ENCODE measurements around the gene IFIT1.
"Not testable (repeated sequence)": the region's sequence is repeated elsewhere in the genome, so short reads cannot be mapped to it uniquely, and the experiment has no call there.

Gene IFIT1

DNA sequence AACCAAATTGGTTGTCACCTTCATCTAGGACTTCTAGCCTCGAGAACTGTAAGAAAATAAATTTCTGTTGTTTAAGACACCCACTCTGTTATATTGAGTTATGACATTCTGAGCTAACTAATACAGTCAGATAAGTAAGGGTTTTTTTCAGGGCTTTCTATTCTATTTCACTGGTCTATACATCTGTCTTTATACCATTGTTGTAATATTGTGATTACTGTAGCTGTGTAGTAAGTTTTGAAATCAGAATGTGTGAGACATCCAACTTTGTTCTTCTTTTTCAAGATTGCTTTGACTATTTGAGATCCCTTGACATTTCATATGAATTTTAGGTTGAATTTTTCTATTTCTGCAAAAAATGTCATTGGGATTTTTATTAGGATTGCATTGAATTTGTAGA lies 7.5 kb downstream of the IFIT1 start:
- no peak for DNase-seq (ENCODE audit: low spot score)

DNA sequence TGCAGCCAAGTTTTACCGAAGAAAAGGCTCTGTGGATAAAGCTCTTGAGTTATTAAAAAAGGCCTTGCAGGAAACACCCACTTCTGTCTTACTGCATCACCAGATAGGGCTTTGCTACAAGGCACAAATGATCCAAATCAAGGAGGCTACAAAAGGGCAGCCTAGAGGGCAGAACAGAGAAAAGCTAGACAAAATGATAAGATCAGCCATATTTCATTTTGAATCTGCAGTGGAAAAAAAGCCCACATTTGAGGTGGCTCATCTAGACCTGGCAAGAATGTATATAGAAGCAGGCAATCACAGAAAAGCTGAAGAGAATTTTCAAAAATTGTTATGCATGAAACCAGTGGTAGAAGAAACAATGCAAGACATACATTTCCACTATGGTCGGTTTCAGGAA lies 10.6 kb downstream of the IFIT1 start:
- DNase-seq (ENCODE audit: low spot score): no peak

DNA sequence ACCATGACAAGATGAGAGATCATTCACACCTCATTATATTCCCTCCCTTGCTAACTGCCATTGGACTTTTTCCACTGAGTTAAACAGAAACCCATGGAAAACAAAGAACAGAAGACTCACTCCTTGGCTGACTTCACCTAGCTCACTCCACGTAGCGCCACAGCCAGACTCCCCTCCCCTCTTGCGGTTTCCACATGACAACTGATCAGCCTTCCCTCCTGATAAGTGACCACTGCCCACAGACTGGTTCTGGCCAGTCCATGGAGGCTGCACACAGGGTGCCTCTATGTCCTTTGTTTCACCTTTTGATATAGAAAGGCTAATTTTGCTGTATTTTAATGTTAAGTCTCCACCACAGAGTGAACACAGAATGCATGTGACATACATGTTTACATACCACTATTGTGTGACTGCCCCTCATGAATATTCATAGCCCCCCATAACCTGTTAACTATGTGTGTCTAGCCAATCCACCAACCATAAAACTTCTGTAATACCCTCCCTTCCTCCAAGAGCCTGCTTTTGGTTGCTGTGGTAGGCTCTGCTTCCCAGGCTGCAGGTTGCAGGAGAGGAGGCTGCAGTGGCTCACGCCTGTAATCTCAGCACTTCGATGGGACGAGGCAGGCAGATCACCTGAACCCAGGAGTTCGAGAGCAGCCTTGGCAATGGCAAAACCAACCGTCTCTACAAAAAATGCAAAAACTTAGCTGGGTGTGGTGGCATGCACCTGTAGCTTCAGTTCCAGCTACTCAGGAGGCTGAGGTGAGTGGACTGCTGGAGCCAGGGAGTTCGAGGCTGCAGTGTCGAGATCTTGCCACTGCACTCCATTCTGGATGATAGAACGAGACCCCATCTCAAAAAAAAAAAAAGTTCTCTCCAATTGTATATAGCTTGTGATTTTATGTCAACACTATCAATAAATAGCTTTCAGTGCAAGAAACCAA lies 12.0 kb downstream of the IFIT1 start:
- no peak for DNase-seq (ENCODE audit: low spot score)

DNA sequence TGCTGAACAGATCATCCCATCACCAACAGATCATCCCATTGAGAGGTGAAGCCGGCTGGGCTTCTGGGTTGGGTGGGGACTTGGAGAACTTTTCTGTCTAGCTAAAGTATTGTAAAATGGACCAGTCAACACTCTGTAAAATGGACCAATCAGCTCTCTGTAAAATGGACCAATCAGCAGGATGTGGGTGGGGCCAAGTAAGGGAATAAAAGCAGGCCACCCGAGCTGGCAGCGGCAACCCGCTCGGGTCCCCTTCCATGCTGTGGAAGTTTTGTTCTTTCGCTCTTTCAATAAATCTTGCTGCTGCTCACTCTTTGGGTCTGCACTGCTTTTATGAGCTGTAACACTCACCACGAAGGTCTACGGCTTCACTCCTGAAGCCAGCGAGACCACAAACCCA lies 13.8 kb downstream of the IFIT1 start:
- not testable (repeated sequence) for DNase-seq (ENCODE audit: low spot score)

DNA sequence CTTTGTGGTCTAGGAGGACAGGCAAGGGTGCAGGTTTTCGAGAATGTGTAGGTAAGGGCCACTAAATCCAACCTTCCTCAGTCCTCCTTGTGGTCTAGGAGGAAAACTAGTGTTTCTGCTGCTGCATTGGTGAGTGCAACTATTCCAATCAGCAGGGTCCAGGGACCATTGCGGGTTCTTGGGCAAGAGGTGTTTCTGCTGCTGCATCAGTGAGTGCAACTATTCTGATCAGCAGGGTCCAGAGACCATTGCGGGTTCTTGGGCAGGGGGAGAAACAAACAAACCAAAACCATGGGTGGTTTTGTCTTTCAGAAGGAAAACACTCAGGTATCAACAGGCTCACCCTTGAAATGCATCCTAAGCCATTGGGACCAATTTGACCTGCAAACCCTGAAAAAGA lies 15.4 kb downstream of the IFIT1 start:
- DNase-seq (ENCODE audit: low spot score): not testable (repeated sequence)

DNA sequence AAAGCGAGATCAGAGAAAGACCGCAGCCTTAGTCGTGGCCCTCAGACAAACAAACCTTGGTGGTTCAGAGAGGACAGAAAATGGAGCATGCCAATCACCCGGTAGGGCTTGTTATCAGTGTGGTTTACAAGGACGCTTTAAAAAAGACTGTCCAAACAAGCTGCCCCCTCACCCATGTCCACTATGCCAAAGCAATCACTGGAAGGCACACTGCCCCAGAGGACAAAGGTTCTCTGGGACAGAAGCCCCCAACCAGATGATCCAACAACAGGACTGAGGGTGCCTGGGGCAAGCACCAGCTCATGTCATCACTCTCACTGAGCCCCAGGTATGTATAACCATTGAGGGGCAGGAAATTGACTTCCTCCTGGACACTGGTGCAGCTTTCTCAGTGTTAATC lies 16.9 kb downstream of the IFIT1 start:
- not testable (repeated sequence) for DNase-seq (ENCODE audit: low spot score)

DNA sequence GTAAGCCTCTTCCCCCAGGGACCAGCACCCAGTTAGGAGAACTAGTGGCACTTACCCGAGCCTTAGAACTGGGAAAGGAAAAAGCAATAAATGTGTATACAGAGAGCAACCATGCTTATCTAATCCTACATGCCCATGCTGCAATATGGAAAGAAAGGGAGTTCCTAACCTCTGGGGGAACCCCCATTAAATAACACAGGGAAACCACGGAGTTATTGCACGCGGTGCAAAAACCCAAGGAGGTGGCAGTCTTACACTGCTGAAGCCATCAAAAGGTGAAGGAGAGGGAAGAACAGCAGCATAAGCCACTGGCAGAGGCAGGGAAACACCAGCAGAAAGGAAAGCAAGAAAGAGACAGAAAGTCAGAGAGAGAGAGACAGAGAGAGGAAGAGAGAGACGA lies 18.1 kb downstream of the IFIT1 start:
- DNase-seq (ENCODE audit: low spot score): not testable (repeated sequence)

DNA sequence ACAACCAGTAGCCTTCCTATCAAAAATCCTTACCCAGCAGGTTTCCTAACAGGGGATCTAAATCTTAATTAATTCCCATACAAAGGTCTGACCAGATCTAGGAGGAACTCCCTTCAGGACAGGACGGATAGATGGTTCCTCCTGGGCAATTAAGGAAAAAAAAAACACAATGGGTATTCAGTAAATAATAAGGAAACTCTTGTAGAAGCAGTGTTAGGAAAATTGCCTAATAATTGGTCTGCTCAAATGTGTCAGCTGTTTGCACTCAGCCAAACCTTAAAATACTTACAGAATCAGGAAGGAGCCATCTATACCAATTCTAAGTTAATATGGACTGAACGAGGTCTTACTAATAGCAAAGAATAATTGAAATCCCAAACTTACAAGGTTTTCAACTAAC lies 18.7 kb downstream of the IFIT1 start:
- not testable (repeated sequence) for DNase-seq (ENCODE audit: low spot score)

DNA sequence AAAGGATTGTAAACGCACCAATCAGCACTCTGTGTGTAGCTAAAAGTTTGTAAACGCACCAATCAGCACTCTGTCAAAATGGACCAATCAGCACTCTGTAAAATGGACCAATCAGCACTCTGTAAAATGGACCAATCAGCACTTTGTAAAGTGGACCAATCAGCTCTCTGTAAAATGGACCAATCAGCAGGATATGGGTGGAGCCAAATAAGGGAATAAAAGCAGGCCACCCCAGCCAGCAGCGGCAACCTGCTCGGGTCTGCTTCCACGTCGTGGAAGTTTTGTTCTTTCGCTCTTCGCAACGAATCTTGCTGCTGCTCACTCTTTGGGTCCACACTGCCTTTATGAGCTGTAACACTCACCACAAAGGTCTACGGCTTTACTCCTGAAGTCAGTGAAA lies 19.9 kb downstream of the IFIT1 start:
- DNase-seq (ENCODE audit: low spot score): peak; percentile 37

DNA sequence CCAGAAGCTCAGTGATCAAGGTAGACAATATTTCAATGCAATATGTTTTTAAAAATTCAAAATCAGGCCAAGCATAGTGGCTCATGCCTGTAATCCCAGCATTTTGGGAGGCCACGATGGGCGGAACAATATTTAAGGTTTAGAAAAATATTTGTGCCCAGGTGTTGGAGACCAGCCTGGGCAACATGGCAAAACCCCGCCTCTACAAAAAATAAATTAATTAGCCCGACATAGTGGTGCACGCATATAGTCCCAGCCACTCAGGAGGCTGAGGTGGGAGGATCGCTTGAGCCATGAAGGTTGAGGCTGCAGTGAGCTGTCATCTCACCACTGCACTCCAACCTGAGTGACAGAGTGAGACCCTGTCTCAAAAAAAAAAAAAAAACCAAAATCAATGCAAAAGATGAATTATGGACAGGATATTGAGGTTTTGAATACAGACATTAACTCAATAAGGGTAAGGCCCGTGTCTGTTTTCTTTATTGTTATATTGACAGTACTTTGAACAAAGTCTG lies 21.0 kb downstream of the IFIT1 start:
- no peak for DNase-seq (ENCODE audit: low spot score)

DNA sequence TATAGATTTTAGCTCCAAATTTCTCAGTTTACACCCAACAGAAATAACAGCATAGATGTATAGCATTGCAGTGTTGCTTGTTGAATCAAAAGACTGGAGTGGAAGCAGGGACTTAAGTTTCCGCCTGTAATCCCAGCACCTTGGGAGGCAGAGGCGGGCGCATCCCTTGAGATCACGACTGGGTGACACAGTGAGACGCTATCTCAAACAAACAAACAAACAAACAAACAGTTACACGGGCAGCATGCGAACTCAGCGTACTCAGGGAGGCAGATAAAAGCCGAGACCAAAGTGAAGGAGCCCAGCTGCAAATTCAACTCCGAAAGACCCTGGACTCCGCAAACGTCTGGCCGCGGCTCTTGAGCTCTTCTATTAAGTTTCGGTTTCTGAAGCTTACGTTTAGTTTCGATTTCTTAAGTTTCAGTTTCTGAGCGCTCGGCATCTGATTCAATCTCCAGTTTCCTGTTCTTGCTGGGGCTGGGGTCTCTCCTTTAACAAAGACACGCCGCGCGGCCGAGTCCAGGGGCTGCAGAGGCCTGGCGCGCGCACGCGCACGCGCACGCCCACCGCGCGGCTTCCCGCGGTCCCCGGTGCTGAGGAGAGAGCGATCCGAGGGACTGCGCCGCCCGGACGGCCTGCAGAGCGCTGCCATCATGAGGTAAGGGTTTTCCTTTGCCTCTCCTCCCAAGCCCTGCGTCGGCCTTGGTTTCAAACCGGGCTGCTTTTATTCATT lies 21.9 kb downstream of the IFIT1 start, which contains the start of gene IFIT5:
Gene IFIT5 (plus strand): TSS at position 423 of the 733 bp plus-strand sequence. CDS start 231 bp downstream, at position 654.
- DNase-seq (ENCODE audit: low spot score): peak; percentile 68

DNA sequence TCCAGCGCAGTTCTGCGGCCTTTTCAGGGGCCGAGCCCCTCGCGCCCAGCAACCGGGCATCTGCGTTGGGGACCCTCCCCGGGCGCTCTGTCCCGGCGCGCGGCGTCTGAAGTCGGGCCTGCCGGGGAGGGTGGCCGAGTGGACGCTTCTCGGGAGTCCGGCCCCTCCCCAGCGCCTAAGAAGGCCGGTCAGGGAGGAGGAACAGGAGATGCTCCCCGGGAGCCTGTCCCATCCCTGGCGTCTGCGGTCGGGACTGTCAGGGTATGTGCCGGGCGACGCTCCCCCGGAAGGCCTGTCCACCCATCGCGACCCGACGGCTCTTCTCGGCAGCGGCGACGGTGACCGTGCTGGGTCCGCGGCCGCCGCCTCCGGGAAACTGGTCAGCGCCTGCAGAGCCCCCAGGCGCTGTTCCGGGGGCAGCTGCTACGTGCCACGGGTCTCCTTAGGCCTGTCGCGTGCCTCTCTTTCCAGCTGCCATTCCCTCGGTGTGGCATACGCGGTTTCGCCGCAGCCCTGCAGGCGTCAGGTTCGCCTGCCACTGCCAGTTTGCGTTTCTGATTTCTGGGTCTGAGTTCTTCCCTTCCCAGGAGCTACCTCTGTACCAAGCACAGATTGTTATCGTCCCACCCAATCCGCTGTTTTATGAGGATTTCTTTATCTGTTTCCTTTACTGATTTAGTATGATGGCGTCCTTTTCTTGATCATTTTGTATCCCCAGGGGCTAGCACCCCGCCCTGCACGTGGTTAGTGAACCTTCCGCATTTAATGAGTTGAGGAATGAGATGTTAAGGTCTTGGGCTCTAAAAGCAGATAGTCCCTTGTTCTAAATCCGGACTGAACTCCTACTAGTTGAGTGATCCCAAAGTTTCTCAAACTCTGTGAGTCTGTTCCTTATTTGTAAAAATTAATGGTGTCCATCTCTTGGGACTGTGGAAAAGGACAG lies 22.7 kb downstream of the IFIT1 start:
- peak; percentile 32 for DNase-seq (ENCODE audit: low spot score)

DNA sequence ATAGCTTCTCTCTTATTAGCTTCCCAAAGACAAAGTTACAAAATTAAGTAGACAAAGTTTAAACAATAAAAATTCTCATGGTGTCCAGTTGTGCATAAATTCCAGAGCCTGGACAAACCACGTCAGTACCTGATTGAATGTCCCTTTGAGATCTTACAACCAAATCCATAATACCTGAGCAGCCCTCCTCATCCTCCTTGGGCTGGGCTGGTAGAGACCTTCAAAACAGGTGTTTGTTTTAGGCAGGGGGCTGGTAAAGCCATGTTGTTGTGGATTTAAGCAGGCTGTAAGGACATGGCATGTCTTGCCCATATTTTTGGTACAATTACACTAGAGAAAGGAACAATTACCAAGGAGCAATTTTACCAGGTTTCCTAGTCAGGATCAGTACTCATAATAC lies 24.0 kb downstream of the IFIT1 start:
- no peak for DNase-seq (ENCODE audit: low spot score)

DNA sequence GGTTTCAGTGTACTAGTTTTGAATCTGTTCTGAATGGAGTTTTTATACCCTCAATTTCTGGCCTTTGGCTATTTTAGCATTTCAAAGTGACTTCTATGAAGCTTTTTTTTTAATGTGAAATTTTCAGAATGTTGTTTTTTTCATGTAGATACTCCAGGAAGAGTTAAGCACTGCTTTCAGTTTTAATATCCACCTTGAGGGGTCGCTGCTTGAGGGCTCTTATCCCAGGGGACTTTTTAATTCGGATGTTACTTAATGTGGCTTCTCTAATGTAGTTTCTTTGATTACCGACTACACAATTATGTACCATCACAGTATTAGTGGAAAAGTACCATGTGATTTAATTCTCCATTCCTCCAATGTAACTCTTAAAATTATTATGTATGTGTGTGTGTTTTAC lies 27.1 kb downstream of the IFIT1 start:
- peak; percentile 27 for DNase-seq (ENCODE audit: low spot score)

DNA sequence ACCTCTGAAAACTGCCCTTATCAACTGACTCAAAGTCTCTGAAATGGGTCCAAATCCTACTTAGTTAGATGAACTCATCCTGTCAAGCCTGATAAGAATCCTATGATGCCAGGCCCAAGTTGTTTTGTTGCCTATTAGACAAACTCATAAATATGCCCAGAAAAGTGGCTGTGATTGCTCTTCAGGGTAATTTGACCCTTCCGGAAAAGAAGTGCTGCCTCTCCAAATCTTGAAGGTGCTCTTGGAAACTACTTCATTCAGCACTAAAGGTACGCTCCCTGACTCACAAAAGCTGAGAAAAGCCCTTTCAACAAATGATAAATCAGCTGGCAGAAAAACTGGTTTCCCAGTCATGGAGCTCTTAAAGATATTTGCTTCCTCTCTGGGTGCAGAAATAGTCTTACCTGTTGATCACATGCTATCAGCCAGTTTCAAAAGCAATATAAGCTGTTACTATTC lies 28.6 kb downstream of the IFIT1 start:
- DNase-seq (ENCODE audit: low spot score): no peak

DNA sequence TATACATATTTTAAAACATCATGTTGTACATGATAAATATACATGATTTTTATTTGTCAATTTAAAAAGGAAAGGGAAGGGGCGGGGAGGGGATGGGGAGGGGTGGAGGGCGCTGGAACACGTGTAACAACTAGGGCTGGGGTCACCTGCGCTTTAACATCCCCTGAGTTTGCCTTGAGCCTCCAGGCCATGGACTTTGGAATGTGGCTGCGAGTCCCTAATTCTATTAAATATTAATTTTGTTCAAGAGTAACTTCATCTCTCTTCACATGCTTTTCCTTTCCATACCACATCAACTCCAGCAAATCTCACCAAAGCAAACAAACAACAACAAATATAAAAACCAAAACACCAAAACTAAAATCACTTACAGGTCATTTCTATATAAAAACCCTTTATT lies 32.6 kb downstream of the IFIT1 start:
- DNase-seq (ENCODE audit: low spot score): no peak

DNA sequence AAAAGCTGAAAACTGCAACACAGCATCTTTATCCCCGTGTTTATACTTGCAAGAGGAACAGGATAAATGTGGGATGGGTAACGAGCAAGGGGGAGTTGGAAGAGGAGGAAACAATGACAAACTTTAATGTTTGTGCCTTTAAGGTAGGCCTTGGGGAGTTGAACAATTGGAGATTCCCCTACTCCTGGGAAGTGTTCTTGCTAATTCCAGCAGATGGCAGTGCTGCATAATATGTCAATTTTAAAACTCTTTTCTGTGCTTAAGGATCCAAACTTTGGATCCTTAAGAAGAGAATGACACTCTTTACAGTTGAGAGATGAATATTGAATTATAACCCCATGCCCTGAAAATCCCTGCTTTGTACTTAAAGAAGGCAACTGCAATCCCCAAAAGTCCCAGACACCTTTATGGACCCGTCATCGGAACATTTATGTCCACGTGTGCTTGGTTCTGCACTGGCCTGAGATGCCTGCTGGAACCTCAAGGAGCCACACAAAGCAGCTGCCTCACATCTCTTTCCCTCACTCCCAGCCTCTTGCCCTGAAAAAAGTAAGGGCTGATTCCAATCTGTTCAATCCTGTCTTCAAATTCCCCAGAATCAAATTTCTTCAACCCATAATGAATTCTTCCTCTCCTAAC lies 33.9 kb downstream of the IFIT1 start:
- peak; percentile 41 for DNase-seq (ENCODE audit: low spot score)

DNA sequence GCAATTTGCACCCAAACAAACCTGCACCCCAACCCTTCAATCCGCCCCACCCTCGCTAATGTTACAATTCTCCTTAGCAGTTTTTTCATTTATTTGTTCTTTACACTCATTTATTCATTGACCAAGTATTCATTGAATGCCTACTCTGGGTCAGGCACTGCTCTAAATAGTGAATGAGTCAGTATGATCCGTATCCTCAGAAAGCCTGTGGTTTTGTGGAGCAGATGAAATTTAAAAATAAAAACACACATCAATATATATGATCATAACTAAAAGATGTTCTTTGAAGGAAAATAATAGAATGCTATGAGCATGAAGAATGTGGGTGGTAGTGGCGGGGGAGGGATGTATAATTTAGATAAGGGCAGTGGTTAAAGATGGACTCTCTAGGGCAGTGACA lies 35.2 kb downstream of the IFIT1 start:
- DNase-seq (ENCODE audit: low spot score): no peak

DNA sequence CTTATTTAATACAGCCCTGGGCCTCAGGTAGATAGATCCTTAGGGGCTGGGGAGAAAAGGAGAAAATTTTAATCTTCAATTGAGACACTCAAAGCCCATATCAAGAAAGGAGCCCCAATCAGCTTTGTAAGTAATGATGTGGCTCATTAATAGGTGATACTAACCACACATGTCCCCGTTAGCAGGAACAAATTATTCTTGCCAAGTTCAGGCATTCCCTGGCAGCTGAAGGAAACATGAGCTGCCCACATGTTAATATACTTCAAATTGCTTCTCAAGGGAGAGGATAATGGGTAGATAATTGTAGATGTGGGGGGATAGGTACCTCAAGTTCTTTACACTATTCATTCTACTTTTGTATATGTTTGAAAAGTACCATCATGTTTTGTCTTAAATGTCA lies 36.5 kb downstream of the IFIT1 start:
- DNase-seq (ENCODE audit: low spot score): no peak

DNA sequence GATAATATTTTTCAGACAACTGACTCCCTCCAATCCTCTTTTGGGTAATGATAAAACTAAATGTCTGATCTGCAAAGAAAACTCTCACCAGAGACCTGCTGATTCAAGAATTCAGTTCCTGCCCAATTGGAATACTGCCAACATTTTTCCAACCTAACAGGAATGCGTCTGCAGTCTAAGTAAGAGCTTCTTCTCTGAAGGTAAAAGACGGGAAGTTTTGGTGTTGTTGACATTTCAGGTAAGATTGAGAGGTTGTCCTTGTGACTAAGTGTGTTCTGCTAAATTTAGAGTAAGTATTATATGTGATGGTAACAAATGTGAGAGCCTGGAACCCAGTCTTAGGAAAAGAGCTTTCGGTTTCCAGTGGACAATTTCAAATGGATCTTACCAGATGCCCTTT lies 39.6 kb downstream of the IFIT1 start:
- DNase-seq (ENCODE audit: low spot score): no peak

DNA sequence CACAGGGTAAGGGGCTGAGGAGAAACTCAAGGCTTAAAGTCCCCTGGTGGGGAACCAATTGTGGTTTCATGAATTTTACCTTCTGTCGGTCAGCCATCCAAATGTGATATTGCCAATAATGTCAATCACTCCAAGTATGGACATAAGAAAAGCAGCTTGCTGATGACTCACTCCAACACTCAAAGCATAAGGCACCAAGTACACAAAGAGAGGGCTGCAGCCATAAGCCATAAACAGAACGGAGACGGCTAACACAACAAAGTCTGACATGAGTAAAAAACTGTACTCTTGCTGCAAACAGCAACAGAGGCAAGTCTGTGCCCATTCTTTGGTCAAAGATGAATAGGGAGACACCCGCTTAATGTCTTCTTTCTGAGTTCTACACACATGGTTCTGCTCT lies 46.1 kb downstream of the IFIT1 start:
- DNase-seq (ENCODE audit: low spot score): no peak

Data from CD4-positive, alpha-beta T cell treated with Interleukin-15 for 4 hours (primary cell).